ENCODE data around the gene MAGI2. TPM values are rescaled to one million over a fixed set of nuclear protein-coding genes. Genes with fewer than 3 reads are reported as not detected.

Gene MAGI2
- total RNA-seq, 1 experiment from 2014 or later = 14.3 TPM

DNA sequence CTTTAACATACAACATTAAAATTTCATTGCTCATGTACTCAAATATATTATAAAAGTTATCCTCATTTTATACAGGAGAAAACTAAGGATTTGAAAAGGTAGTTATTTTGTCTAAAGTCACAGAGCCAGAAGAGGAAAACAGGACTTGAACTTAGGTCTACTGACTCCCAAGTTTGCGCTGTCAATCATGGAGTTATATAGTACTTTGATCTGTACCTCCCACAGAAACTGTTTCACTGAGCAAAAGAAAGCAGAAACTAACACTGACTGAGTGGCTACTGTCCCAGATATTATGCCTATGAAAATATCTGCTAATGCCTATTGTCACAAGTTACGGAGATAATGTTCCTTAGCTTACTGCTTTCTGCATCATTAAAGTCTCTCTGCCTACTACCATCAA, 329.1 kb downstream of the MAGI2 start:
- H3K23me2 ChIP-seq (ENCODE audit: insufficient read length, low read depth, low read length, poor library complexity, severe bottlenecking) = no peaks in the 10 kb centered on the region
- no peak overlapping the region for H3K23ac ChIP-seq (ENCODE audit: insufficient read length, low read depth, low read length)
- no peak overlapping the region for H3K18ac ChIP-seq (ENCODE audit: insufficient read length, low read depth, low read length)
- H3K27me3 ChIP-seq (ENCODE audit: insufficient read depth, low read length) = no peaks in the 10 kb centered on the region
- H3K56ac ChIP-seq (ENCODE audit: insufficient read length, low read depth, low read length) = no peak overlapping the region
- no peak overlapping the region for H2BK12ac ChIP-seq (ENCODE audit: insufficient read length, low read depth, low read length)
- H2BK20ac ChIP-seq (ENCODE audit: low read depth, low read length, poor library complexity, severe bottlenecking) = no peak overlapping the region
- H3K4me1 ChIP-seq (ENCODE audit: insufficient read depth, low read length) = no peaks in the 10 kb centered on the region
- DNase-seq = no peak
- H2BK120ac ChIP-seq (ENCODE audit: low read depth, low read length, poor library complexity, severe bottlenecking) = no peak overlapping the region
- H2AK5ac ChIP-seq (ENCODE audit: insufficient read length, low read length) = no peak overlapping the region
- H4K5ac ChIP-seq (ENCODE audit: insufficient read length, low read depth, low read length) = no peak overlapping the region
- no peaks in the 10 kb centered on the region for H3K27me3 Mint-ChIP-seq (ENCODE audit: low read depth)
- no peak overlapping the region for H4K91ac ChIP-seq (ENCODE audit: insufficient read length, low read depth, low read length)
- no CpG with 5 or more reads among the region's 2 CpGs for WGBS (ENCODE audit: extremely low coverage, insufficient read length, low lambda C conversion rate)
- no peaks in the 10 kb centered on the region; a peak in 1 of 5 replicates for H3K9me3 Mint-ChIP-seq
- no peak overlapping the region for H3K14ac ChIP-seq (ENCODE audit: insufficient read depth, low read length)
- no peak overlapping the region for H2AFZ ChIP-seq (ENCODE audit: low read length)
- no peak overlapping the region for H3K27ac Mint-ChIP-seq
- no peaks in the 10 kb centered on the region for H4K20me1 ChIP-seq (ENCODE audit: control insufficient read depth, insufficient read depth, insufficient read length)
- H3K4me3 Mint-ChIP-seq = no peak overlapping the region
- H2BK15ac ChIP-seq (ENCODE audit: low read depth, low read length) = no peak overlapping the region
- no peaks in the 10 kb centered on the region for H3K79me2 ChIP-seq (ENCODE audit: insufficient read depth, low read length)
- H3K27ac ChIP-seq (ENCODE audit: insufficient read length, low read depth, low read length) = no peak overlapping the region
- H3K9ac ChIP-seq (ENCODE audit: extremely low read depth, insufficient read length, low read length) = no peak overlapping the region
- TF ChIP-seq CTCF (conservative IDR thresholded peaks at IDR 0.05) = no peak
- H3K4me1 Mint-ChIP-seq = no peaks in the 10 kb centered on the region
- no peak overlapping the region for H4K8ac ChIP-seq (replicated peaks; ENCODE audit: insufficient read length, low read depth, low read length)
- H3K4ac ChIP-seq (ENCODE audit: low read depth, low read length) = no peak overlapping the region
- H3K4me2 ChIP-seq (ENCODE audit: insufficient read depth, insufficient read length, low read length) = no peak overlapping the region
- H3K79me1 ChIP-seq (ENCODE audit: insufficient read depth, low read depth, low read length, poor library complexity, severe bottlenecking) = no peaks in the 10 kb centered on the region
- H3K36me3 Mint-ChIP-seq (ENCODE audit: insufficient read depth in 1 of 3, low read depth in 3 of 3) = no peaks in the 10 kb centered on the region; a peak in 1 of 7 replicates
- no peak overlapping the region for H2BK5ac ChIP-seq (ENCODE audit: insufficient read length, low read length)
- no peak overlapping the region for H3T11ph ChIP-seq (ENCODE audit: low read length)
- no peaks in the 10 kb centered on the region for H3K9me3 ChIP-seq (ENCODE audit: control insufficient read depth, low read depth, low read length)
